Stimulated activated CD8-positive, alpha-beta memory T cell treated with anti-CD3 and anti-CD28 coated beads, Interleukin-12 subunit alpha, Interleukin-12 subunit beta, amount 100 ng/mL, for 1 hour (primary cell): ENCODE data around the gene CFL1.
"Not testable (repeated sequence)": the region's sequence is repeated elsewhere in the genome, so short reads cannot be mapped to it uniquely, and the experiment has no call there.

Experiments
- DNase-seq: peaks from one replicate; pipeline ENCODE4 v3.0.0-alpha.2; 2020; ENCODE audit warnings: low read depth

The CFL1 gene

DNA sequence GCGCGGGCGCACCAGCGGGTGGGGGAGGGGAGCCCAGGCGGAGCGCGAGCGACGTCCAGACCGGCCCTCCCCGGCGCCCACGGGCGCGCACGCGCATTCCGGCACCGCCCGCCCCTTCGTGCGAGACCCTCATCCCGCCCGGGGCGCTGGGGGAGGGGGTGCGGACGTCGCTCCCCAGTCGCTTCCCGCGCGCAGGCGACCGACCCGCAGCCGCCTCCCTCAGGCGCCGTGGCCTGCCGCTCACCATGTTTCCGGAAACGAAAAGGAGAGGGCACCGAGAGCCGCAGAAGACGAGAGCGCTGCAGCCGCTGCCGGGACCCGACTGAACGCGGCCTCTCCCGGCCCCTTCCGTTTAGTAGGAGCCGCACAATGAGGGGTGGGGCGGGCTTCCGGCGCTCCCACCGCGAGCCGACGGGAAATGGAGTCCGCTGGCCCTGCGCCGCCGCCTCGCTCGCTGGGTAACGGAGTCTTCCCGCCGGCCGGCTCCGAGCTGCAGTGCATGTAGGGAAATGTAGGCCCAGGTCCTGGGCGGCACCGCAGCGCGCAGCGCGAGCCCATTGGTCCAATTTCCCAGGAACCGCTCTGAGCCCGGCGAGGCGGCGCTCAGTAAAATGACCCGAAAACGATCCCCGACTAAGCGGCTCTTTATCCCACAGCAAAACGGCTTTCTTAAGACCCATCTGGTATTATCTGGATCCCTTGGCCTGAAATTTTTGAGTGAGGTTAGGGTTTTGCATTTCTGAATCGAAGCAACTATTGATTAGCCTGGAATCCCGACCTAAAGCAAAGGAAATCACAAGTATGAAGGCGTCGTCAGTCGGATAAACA lies at the start of gene CFL1:
Gene CFL1 (minus strand): TSS at position 328 of the 828 bp plus-strand sequence. CDS start 81 bp downstream, at position 247.
- peak; percentile 94 for DNase-seq

DNA sequence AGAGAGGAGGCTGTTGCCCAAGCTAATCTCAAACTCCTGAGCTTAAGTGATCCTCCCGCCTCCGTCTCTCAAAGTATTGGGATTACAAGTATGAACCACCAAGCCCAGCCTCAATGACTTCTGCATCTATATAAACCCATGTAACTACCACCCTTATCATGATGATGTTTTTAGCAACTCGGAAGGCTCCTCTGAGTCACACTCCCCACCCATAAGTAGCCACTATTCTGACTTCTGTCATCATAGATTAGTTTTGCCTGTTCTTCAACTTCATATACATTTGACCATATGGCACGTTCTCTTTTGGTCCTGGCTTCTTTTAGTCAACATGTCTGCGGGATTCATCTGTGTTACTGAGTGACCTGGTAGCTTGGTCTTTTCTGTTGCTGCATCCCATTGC lies 48.6 kb upstream of the CFL1 start:
- no peak for DNase-seq

DNA sequence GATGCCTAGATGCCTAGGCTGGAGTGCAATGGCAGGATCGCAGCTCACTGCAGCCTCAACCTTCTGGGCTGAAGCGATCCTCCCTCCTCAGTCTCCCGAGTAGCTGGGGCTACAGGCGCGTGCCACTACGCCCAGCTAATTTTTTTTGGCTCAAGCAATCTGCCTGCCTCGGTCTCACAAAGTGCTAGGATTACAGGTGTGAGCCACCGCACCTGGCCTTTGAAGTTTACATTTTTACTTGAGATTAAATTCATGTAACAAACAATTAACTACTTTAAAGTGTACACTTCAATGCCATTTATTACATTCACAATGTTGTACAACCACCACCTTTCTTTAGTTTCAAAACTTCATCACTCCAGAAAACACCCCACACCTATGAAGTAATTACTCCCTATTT lies 45.7 kb upstream of the CFL1 start:
- no peak for DNase-seq

DNA sequence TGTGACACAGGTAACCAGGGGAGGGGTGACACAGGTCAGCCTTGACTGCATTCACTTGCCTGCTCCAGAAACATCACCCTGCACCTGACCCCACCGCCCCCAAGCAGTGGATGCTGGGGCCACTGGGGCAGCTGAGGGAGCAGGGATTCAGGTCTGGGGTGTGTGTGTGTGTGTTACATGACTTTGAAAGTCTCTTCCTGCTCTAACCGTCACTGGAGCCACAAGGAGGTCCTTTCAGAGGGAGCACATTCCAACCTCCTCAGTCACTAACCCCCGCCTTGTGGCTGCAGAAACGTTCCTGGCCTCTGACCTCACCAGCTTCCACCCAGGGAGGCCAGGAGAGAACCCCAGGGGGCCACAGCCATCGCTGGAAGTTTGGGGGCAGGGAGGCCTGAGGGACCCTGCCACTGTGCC lies 45.1 kb upstream of the CFL1 start:
- no peak for DNase-seq

DNA sequence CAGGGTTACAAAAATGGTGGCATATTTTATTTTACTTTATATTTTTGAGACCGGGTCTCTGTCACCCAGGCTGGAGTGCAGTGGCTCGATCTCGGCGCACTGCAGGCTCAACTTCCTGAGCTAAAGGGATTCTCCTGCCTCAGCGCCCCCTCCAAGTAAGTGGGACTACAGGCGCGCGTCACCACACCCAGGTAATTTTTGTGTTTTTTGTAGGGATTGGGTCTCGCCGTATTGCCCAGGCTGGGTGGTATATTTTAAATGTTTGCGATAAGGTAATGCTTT lies 42.9 kb upstream of the CFL1 start:
- DNase-seq = no peak

DNA sequence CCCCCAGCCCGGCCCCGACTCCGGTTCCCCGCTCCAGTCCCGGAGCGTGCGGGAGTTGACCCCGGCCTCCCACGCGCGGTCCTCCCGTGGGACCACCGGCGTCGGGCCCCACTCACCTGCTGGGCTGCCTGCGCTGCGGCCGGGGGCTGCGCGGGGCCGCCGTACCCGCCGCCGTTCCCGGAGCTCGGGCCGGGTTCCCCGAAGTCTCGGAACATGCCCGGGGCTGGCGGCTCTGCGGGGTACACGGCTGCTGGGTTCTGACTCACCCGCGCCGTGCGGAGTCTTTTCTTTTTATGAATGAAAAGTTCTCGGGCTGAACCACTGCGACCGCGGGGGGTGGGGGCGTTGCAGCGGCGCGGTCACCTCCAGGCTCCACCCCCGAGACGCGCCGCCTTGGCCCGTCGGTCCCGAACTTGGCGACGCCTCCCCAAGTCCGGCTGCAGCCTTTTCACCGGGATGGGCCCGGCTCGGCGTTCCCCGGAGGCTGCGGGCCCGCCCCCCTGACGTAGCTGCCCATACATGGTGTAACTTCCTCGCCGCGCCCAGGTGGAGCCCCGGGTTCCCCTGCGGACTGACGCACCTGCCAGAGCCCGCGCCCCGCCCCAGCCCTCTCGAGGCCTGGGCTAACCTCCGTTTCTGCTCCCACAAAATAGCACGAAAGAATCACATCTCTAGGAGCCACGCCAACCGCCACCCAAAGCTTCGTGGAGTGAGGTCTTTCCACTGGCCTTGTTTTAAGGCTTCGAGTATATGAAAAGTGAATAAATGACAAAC lies 42.3 kb upstream of the CFL1 start, which contains the start of gene FOSL1:
Gene FOSL1 (minus strand): TSS at position 264 of the 774 bp plus-strand sequence. CDS start 49 bp downstream, at position 215.
- peak; percentile 84 for DNase-seq

DNA sequence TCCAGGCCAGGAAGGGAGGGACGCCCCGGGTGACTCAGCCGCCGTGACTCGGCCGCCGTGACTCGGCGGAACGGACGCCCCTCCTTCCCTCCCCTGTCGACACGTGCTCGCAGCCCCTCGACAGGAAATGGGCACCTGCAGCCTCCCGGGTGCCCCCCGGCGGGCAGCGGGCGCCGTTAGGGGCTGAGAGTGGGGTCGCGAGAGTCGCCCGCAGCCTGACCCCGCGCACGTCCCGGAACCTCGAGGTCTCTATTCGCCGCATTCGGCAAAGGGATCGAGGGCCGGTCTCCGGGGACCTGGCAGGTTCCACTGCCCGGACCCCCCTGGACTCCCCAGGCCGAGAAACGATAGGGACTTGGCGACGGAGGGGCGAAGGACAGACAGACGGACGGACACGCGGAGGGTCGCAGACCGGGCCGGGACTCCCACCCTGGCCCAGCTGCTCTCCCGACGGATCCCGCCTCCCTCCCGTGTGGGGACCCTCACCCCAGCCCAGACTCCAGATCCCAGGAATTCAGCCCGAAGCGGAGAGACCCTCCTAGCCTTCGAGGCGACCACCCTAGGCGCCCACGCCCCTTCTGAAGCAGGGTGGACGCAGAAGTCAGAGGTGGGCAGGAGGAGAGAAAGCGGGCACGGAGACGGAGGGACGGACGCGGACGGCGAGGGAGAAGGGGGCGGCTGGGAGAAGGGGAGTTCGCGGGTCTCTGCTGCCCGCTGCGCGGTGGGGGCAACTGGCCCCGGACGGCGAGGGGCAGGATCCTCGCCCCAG lies 41.6 kb upstream of the CFL1 start:
- peak; percentile 52 for DNase-seq

DNA sequence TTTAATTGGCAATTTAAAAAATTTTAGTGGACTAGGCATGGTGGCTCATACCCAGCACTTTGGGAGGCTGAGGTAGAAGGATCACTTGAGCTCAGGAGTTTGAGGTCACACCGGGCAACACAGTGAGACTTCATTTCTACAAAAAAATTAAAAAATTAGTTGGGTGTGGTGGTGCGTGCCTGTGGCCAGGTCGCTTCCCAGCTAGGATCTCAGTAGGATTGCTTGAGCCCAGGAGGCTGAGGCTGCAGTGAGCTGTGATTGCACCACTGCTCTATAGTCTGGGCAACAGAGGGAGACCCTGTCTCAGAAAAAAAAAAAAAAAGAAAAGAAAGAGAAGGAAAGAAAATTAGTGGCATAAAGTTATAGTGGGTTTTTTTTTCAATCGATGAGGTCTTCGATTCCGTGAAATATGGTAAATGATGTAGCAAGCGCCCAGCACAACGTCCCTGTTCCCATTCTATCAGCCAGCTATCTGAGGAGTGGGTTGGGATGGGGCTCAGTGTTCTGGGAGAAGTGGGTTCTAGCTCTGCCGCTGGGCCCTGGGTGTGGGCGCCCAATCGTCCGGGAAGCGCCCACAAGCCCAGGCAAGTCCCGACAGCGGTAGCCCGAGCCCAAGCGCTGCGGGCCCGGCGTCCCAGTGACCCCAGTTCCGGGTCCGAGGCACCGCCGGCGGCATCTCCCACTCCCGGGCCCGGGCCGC lies 40.8 kb upstream of the CFL1 start:
- no peak for DNase-seq

DNA sequence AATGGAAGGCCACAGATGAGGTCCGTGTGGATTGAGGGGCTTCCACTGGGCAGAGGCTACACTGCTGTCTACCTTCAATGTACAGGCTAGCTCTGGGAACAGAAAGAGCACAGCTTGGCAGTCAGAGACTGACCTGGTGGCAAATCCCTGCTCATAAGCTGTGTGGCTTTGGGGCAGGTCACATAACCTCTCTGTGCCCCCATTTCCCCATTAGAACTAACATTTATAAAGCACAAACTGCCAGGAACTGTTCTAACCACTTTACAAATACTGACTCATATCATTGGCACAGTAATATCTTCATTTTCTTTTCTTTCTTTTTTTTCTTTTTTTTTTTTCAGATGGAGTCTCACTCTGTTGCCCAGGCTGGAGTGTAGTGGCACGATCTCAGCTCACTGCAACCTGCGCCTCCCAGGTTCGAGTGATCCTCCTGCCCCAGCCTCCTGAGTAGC lies 39.1 kb upstream of the CFL1 start:
- DNase-seq = no peak

DNA sequence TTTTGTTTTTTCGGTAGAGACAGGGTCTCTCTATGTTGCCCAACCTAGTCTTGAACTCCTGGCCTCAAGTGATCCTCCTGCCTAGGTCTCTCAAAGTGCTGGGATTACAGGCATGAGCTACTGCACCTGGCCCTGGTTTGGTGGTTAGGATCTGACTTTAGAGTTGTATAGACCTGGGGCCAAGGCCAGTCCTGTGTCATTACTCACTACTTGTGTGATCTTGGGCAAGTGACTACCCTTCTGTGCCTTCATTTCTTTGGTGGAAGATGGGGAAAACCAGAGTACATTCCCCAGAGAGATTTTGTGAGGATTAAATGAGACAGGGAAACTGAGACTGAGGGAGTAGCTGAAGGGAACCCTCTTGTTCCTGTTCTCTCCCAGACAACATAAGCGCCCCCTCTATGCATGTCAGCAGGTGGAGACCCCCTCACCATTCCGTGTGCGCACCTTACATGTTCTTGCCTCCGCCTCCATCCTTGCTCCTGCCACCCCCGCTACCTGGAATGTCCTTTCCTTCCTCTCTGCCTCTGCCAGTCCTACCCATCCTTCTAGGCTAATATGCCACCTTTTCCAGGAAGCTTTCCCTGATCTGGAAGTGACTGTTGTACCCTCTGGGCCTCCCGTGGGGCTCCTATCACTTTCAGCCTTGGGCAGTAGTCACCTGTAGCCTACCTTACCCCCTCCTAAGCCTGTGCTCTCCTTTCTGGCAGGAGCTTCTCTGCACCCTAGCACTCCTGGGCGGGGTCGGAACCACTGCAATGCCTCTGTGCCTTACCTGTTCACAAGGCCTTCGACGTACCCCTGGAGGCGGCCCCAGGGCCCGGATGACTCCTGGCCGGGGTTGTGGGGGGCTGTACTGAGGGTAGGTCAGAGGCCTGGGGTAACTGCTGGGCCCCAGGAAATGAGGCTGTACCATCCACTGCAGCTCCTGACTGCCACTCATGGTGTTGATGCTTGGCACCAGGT lies 38.3 kb upstream of the CFL1 start:
- DNase-seq = no peak

DNA sequence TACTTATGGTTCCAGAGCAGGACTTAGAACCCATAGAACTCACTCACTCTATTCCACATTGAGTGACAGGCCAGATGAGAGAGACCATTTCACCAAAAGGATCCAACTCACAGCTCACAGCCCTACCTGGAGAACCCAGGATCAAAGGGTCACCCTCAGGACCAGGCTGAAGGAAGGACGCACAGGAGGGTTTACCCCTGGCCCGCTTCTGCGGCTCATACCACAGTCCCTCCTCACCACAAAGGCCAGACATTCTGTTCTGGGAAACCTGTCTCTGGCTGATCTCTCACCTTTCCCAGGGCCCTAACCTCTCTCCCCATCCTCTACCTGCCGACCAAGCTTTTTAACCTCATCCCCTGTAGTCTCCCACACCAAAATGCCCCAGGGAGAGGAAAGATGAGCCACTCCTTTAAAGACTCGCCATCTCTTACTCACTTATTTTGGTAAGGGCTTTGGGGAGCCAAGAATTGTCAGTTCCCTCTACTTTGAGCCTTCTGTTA lies 37.6 kb upstream of the CFL1 start:
- DNase-seq = no peak

DNA sequence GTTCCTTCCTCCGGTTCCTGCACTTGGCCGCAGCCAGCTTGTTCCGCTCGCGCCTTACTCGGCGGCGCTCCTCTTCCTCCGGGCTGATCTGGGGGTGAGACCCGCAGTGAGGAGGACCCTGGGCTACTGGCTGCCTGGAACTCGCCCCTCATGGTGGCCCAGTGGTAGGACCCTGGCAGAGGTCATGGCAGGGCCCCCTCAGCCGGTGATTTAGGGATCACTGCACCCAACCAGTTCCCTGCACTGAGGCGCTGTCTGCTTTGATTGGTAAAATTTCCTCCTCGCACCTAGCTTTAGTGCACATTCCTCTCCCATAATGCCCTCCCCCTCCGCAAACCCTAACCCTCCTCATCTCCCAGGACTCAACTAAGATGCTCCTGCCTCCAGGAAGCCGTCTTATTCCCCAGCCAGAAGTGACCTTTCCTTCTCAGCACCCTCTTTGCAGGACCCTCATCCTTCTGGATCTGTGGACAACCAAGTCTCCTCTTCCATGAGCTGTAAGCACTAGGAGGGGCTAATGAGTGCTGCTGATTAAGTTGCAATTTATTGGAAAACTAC lies 36.1 kb upstream of the CFL1 start:
- DNase-seq = no peak

DNA sequence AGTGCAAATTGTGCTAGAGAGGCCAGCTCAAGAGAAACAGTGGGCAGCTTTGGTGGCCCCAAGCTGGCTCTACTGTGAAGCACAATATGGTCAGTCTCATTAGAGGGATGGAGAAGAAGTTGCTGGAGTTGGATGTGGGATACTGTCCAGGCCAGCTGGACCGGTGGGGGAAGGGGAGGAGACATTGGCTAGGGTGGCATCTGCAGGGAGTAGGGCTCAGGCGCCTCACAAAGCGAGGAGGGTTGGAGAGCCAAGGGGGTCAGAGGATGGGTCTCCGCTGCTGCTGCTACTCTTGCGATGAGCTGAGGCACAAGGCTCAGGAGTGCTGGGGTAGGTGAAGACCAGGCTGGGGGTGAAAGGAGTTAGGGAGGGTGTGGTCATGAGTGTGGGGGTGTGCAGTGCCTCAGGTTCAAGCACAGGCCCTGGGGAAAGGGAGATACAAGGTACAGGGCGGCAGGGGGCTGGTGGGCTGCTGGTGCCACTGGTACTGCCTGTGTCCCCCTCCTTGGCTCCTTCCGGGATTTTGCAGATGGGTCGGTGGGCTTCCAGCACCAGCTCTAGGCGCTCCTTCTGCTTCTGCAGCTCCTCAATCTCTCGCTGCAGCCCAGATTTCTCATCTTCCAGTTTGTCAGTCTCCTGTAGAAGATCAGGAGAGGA lies 34.8 kb upstream of the CFL1 start:
- no peak for DNase-seq

DNA sequence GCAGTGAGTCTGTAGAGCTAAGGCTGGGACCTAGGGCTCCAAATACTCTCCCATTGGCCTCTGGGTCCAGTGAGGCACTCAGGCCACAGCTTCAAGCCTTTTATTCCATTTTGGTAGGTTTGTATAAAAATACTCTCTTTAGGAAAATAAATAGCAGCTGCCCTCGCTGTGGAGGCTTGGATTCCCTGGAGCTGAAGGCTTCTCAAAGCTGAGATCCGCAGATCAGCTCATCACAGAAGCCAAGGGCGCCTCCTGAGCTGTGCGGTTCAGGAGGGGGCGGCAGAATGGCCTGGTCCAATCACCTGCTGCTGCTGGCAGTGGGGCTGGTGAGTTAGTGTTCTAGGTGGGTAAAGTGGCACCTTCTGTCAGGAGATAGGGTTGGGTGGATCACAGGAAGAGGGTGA lies 34.2 kb upstream of the CFL1 start:
- not testable (repeated sequence) for DNase-seq

DNA sequence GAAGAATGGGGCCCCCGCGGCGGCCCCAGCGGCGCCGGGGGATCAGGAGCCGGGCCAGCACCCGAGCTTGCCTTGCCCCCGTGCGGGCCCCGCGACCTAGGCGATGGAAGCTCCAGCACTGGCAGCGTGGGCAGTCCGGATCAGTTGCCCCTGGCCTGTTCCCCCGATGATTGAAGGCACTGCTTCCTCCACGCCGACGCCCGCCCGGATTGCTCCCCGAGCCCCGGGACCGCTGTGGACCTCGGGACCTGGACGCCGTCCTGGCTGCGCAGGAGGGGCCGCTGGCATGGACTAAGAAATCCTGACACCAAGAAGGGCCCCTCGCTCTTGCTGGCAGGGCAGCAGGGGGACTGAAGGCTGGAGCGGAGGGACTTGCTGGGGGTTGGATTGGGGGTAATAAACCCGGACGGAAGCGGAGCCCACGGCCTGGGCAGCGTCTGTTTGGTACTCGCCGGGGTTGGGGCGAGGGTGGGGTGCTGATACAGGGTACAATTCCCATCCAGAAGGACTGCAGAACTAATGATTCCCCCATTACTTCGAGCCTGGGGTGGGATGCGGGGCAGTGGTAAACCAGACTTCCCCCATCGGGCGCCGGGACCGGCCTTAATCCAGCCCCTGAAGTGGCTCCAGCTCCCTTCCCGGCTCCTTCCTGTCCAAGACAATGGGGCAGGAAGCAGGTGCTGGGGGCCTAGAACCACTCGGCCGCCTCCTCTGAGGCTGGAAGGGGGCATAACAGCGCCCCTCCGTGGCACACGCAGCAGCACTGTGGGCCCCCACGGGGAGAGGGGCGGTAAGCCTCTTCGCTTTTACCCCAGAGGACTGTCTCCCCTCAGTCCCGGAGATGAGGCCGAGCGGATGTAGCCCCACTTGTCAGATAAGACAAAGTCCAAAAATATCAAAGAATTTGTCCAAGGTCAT lies 33.5 kb upstream of the CFL1 start:
- DNase-seq = no peak

DNA sequence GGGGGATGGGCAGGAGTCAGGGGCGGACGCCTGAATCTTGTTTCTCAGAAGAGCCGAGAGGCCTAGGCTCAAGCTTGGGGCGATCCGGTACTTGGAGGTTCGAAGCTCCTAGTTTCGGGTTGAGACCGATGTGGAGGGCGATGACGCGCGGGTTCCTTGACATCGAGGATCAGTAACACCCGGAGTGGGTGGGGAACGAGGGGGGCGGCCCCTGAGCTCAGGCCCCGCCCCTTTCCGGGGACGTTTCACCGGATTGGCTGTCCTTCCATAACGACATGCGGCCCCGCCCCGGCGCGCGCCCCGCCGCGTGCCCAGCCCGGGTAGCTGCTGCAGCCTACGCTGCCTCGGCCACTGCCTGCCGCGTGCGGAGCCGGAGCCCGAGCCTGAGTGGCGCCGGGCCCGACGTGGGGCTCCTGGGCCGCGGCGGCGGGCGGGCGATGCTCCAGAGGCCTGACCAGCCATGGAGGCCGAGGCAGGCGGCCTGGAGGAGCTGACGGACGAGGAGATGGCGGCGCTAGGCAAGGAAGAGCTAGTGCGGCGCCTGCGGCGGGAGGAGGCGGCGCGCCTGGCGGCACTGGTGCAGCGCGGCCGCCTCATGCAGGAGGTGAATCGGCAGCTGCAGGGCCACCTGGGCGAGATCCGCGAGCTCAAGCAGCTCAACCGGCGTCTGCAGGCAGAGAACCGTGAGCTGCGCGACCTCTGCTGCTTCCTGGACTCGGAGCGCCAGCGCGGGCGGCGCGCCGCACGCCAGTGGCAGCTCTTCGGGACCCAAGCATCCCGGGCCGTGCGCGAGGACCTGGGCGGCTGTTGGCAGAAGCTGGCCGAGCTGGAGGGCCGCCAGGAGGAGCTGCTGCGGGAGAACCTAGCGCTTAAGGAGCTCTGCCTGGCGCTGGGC lies 32.6 kb upstream of the CFL1 start, which contains the start of gene CCDC85B:
Gene CCDC85B (plus strand): TSS at position 350 of the 895 bp plus-strand sequence. CDS start 111 bp downstream, at position 461.
- DNase-seq = peak; percentile 98

DNA sequence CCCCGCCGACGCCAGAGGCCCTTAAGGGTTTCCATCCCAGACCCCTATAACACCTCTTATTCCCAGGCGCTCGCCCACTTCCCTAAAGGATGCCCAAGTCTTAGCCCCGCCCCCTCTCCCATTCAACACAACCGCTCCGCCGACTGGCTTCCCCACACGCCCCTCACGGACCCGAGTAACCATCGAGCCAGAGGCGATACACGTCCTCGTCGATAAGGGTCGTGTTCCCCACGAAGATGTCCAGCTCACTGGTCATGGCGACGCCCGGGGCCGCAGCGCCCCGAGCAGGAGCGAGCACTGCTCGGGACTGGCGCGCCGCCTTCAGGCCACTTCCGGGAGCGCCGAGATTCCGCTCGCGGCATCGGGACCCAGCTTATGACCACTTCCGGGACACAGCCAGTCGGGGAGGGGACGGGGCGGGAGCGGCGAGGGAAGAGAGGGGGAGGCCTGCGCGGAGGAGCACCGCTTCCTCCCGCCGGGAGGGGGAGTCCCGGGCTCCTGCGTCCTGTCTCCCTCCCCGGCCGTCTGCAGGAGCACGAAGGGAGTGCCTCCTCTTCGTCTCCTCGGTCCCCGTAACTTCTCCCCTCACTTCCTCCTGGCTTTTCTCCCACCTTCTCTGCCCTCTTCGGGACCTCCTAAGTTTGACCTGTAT lies 30.3 kb upstream of the CFL1 start, which contains the start of gene FIBP:
Gene FIBP (minus strand): TSS at position 309 of the 652 bp plus-strand sequence. CDS start 53 bp downstream, at position 256.
- DNase-seq = peak; percentile 92
